H1 (cell line): ENCODE results near the gene RAB25. TPM values are rescaled to one million over a fixed set of nuclear protein-coding genes. Genes with fewer than 3 reads are reported as not detected.

ENCODE experiments used
- CTCF ChIA-PET: fragments of 300-600 bp; sonication (Branson Sonifier 250); formaldehyde crosslinking; loops from one replicate; lab custom pipeline; 2021; ENCODE audit not compliant: partially characterized antibody; lab: Charles Lee
- POLR2A ChIA-PET: fragments of 300-600 bp; sonication (Branson Sonifier 250); formaldehyde crosslinking; loops from one replicate; lab custom pipeline; 2021; ENCODE audit warnings: inconsistent platforms; ENCODE audit not compliant: partially characterized antibody; lab: Charles Lee
- DNase-seq, 2 experiments: peaks; one replicate each; pipeline versions ENCODE4 v3.0.0 to v3.0.0-alpha.2; 2010 to 2022; ENCODE audit warnings: low spot score in 2 of 2, low read depth in 1 of 2, mixed read lengths in 1 of 2
- FAIRE-seq: peaks from 2 replicates; lab custom pipeline; 2011; peaks lifted over from hg19 to GRCh38; lab: Jason Lieb, UNC
- H2AFZ ChIP-seq: 2 replicates; pipeline ENCODE4 v1.8.1; 2012; ENCODE audit warnings: low read length, inconsistent platforms
- H2AK5ac ChIP-seq: 2 replicates; pipeline ENCODE4 v1.6.1; 2013; ENCODE audit warnings: low read depth, low read length
- H2BK120ac ChIP-seq: replicated peaks from 2 replicates; pipeline ENCODE3; 2013; ENCODE audit warnings: low read depth, low read length, inconsistent platforms
- H2BK12ac ChIP-seq: 2 replicates; pipeline ENCODE4 v1.6.1; 2013; ENCODE audit warnings: low read depth, low read length
- H2BK15ac ChIP-seq: 2 replicates; pipeline ENCODE4 v1.6.1; 2013; ENCODE audit warnings: low read length
- H2BK20ac ChIP-seq: 2 replicates; pipeline ENCODE4 v1.6.1; 2013; ENCODE audit warnings: low read length
- H2BK5ac ChIP-seq: 2 replicates; pipeline ENCODE4 v1.6.1; 2013; ENCODE audit warnings: low read depth, low read length
- H3K14ac ChIP-seq: 2 replicates; pipeline ENCODE4 v1.6.1; 2013; ENCODE audit warnings: inconsistent platforms; ENCODE audit not compliant: insufficient read length
- H3K18ac ChIP-seq: 2 replicates; pipeline ENCODE4 v1.6.1; 2013; ENCODE audit warnings: low read length; ENCODE audit errors: extremely low read depth
- H3K23ac ChIP-seq: 2 replicates; pipeline ENCODE4 v1.6.1; 2013; ENCODE audit warnings: inconsistent platforms; ENCODE audit not compliant: insufficient read length
- H3K23me2 ChIP-seq: 2 replicates; pipeline ENCODE4 v1.6.1; 2013; ENCODE audit warnings: low read depth, low read length
- H3K27ac ChIP-seq: 2 replicates; pipeline ENCODE4 v1.6.1; 2011; ENCODE audit warnings: low read depth, low read length, inconsistent platforms
- H3K27me3 ChIP-seq, 4 experiments: replicated peaks in 1 of 4; 1 replicate in 1 of 4; 2 replicates in 3 of 4; pipeline versions ENCODE4 v1.6.1 to v1.8.1; 2011 to 2013; ENCODE audit warnings: low read length in 3 of 4, mild to moderate bottlenecking in 3 of 4, inconsistent platforms in 2 of 4, mixed read lengths in 2 of 4, moderate library complexity in 1 of 4; ENCODE audit not compliant: control insufficient read depth in 3 of 4, insufficient read depth in 3 of 4; ENCODE audit errors: extremely low read depth in 1 of 4
- H3K36me3 ChIP-seq, 4 experiments: 2 replicates each; pipeline versions ENCODE4 v1.6.1 to v1.8.1; 2011 to 2013; ENCODE audit warnings: mild to moderate bottlenecking in 4 of 4, low read length in 3 of 4, moderate library complexity in 2 of 4, control low read depth in 1 of 4, inconsistent platforms in 1 of 4; ENCODE audit not compliant: insufficient read depth in 4 of 4, control insufficient read depth in 2 of 4
- H3K4ac ChIP-seq: replicated peaks from 2 replicates; pipeline ENCODE3; 2013; ENCODE audit warnings: low read length, low read depth, mixed read lengths, inconsistent platforms; ENCODE audit not compliant: insufficient read length
- H3K4me1 ChIP-seq, 4 experiments: replicated peaks in 1 of 4; 1 replicate in 1 of 4; 2 replicates in 3 of 4; pipeline versions ENCODE4 v1.6.1 to v1.8.1; 2011 to 2013; ENCODE audit warnings: low read length in 3 of 4, inconsistent platforms in 2 of 4, mixed read lengths in 1 of 4; ENCODE audit not compliant: insufficient read depth in 4 of 4, control insufficient read depth in 3 of 4
- H3K4me2 ChIP-seq, 2 experiments: 2 replicates each; pipeline versions ENCODE4 v1.6.1 to v1.8.1; 2011 to 2013; ENCODE audit warnings: low read depth in 2 of 2, low read length in 2 of 2, control low read depth in 1 of 2, inconsistent platforms in 1 of 2, mild to moderate bottlenecking in 1 of 2; ENCODE audit not compliant: insufficient read depth in 1 of 2
- H3K4me3 ChIP-seq, 4 experiments: fragments of 200-600, 300-600 bp in 1 of 4; sonication (generic), shearing (Covaris generic), sonication (Bioruptor Twin) in 1 of 4; 2 replicates each; pipeline versions ENCODE4 v1.5.1 to v1.8.1; 2011 to 2016; ENCODE audit warnings: low read length in 4 of 4, low read depth in 3 of 4, control low read depth in 2 of 4, inconsistent platforms in 2 of 4, mild to moderate bottlenecking in 2 of 4, mixed read lengths in 1 of 4, moderate library complexity in 1 of 4; ENCODE audit not compliant: insufficient read depth in 2 of 4; ENCODE audit errors: extremely low read depth in 1 of 4
- H3K56ac ChIP-seq: replicated peaks from 2 replicates; pipeline ENCODE3; 2013; ENCODE audit warnings: low read depth, mild to moderate bottlenecking, mixed read lengths, low read length, inconsistent platforms; ENCODE audit not compliant: insufficient read length
- H3K79me1 ChIP-seq: 2 replicates; pipeline ENCODE4 v1.6.1; 2013; ENCODE audit warnings: low read depth, low read length, control low read depth
- H3K79me2 ChIP-seq, 2 experiments: 2 replicates each; pipeline versions ENCODE4 v1.6.1 to v1.8.1; 2012 to 2013; ENCODE audit warnings: low read length in 2 of 2, mild to moderate bottlenecking in 2 of 2, inconsistent platforms in 1 of 2; ENCODE audit not compliant: insufficient read depth in 2 of 2, control insufficient read depth in 1 of 2
- H3K9ac ChIP-seq, 4 experiments: replicated peaks in 1 of 4; 1 replicate in 1 of 4; 2 replicates in 3 of 4; pipeline versions ENCODE4 v1.6.1 to v1.8.1; 2011 to 2013; ENCODE audit warnings: low read depth in 3 of 4, low read length in 3 of 4, control low read depth in 2 of 4, mild to moderate bottlenecking in 2 of 4, moderate library complexity in 2 of 4, inconsistent platforms in 1 of 4; ENCODE audit errors: extremely low read depth in 1 of 4
- H3K9me3 ChIP-seq, 2 experiments: 2 replicates each; pipeline versions ENCODE4 v1.6.1 to v1.8.1; 2012 to 2013; ENCODE audit warnings: mild to moderate bottlenecking in 2 of 2, moderate library complexity in 2 of 2, control low read depth in 1 of 2, inconsistent platforms in 1 of 2, low read depth in 1 of 2, low read length in 1 of 2, mixed read lengths in 1 of 2; ENCODE audit not compliant: insufficient read depth in 2 of 2
- H4K20me1 ChIP-seq, 2 experiments: replicated peaks in 1 of 2; 2 replicates each; pipeline versions ENCODE3 to v1.8.1; 2011 to 2013; ENCODE audit warnings: inconsistent platforms in 2 of 2, low read length in 2 of 2, mild to moderate bottlenecking in 1 of 2; ENCODE audit not compliant: insufficient read depth in 2 of 2, control insufficient read depth in 1 of 2
- H4K5ac ChIP-seq: 2 replicates; pipeline ENCODE4 v1.6.1; 2013; ENCODE audit warnings: low read length, low read depth, mixed read lengths, inconsistent platforms; ENCODE audit not compliant: insufficient read length
- H4K8ac ChIP-seq: 2 replicates; pipeline ENCODE4 v1.8.0; 2013; ENCODE audit warnings: mild to moderate bottlenecking, moderate library complexity, low read length, inconsistent platforms; ENCODE audit not compliant: insufficient read depth; ENCODE audit errors: extremely low read depth
- H4K91ac ChIP-seq: replicated peaks from 2 replicates; pipeline ENCODE3; 2013; ENCODE audit warnings: low read length, mixed read lengths, inconsistent platforms; ENCODE audit not compliant: insufficient read length
- BCL11A ChIP-seq, 2 experiments: IDR thresholded peaks; one replicate each; pipeline ENCODE4 v1.6.1; 2011; ENCODE audit warnings: low read depth in 2 of 2, low read length in 2 of 2, mild to moderate bottlenecking in 2 of 2
- E2F6 ChIP-seq: IDR thresholded peaks from 2 replicates; pipeline ENCODE4 v1.6.1; 2012; ENCODE audit warnings: inconsistent platforms
- HDAC2 ChIP-seq, 2 experiments: fragments of 300-600 bp in 1 of 2; sonication (generic) in 1 of 2; IDR thresholded peaks; 2 replicates each; pipeline ENCODE4 v1.6.1; 2011 to 2012; ENCODE audit warnings: low read depth in 2 of 2, low read length in 2 of 2, mild to moderate bottlenecking in 2 of 2, moderate library complexity in 2 of 2, borderline replicate concordance in 1 of 2, inconsistent platforms in 1 of 2
- JUN ChIP-seq: IDR thresholded peaks from 2 replicates; pipeline ENCODE4 v1.6.1; 2011; ENCODE audit warnings: low read depth, mild to moderate bottlenecking, improper control_type of control experiment, low read length
- SAP30 ChIP-seq: fragments of 300-600 bp; sonication (generic); IDR thresholded peaks from 2 replicates; pipeline ENCODE4 v1.7.1; 2012; ENCODE audit warnings: low read length, moderate library complexity, mild to moderate bottlenecking, inconsistent platforms; ENCODE audit not compliant: insufficient read depth, insufficient replicate concordance
- SIN3A ChIP-seq, 2 experiments: IDR thresholded peaks in 1 of 2; conservative IDR thresholded peaks in 1 of 2; 2 replicates each; pipeline ENCODE4 v1.6.1; 2011 to 2012; ENCODE audit warnings: low read length in 2 of 2, improper control_type of control experiment in 1 of 2, low read depth in 1 of 2, mild to moderate bottlenecking in 1 of 2
- SIX5 ChIP-seq: IDR thresholded peaks from 2 replicates; pipeline ENCODE4 v1.6.1; 2011; ENCODE audit warnings: mild to moderate bottlenecking, low read depth, low read length
- SP4 ChIP-seq: IDR thresholded peaks from 2 replicates; pipeline ENCODE4 v1.6.1; 2012; ENCODE audit warnings: low read length, inconsistent platforms
- TCF12 ChIP-seq: IDR thresholded peaks from 2 replicates; pipeline ENCODE4 v1.6.1; 2011; ENCODE audit warnings: low read depth, mild to moderate bottlenecking, low read length
- WGBS, 2 experiments: shearing (Covaris generic) in 1 of 2; methylation state at CpG; one replicate each; pipeline versions ENCODE4 v1.1.6 to v1.1.7; 2013 to 2015; ENCODE audit warnings: low lambda C conversion rate in 2 of 2, mixed read lengths in 2 of 2, inconsistent platforms in 1 of 2, low coverage in 1 of 2, missing lambda C conversion rate in 1 of 2; ENCODE audit not compliant: insufficient replicate concordance in 2 of 2, insufficient coverage in 1 of 2, insufficient read length in 1 of 2; ENCODE audit errors: extremely low coverage in 1 of 2, missing lambda C conversion rate in 1 of 2; 5-methylcytosine and 5-hydroxymethylcytosine counted together
- polyA plus RNA-seq, 7 experiments: library from polyadenylated mRNA; depleted of rRNA in 3 of 7; stranded (reverse) in 5 of 7; unstranded in 2 of 7; fragments of >200 nt in 5 of 7; fragments of 200-250 nt in 2 of 7; gene quantifications; 1 replicate in 5 of 7; 2 replicates in 1 of 7; 4 replicates in 1 of 7; pipeline versions ENCODE4 v1.2.1 to v1.2.3, GENCODE V29; 2011 to 2013; ENCODE audit warnings: missing spikeins in 2 of 7, mixed read lengths in 2 of 7
- total RNA-seq: library from RNA; stranded (reverse); fragmentation: NEBNext Ultra II Directional; extraction: Animal tissue kit (Norgen Biotek cat#: 25700); gene quantifications from 2 replicates; pipeline ENCODE4 v1.2.1, GENCODE V29; 2021

Gene RAB25
- total and polyA plus RNA-seq, 2 of the 8 experiments (the other 6 are each of a cell fraction or from before 2014, with no cell fraction given): 34.8 to 98.2 TPM

GRCh38 chr1:156104065-156104810 is 43.3 kb downstream of the RAB25 start:
- Histone ChIP-seq H3K9me3 (no peaks in the 10 kb centered on the region), H2AK5ac (peak overlapping the region; percentile 99), H3K14ac (no peak overlapping the region), H3K27me3 (no peaks in the 10 kb centered on the region; a peak in 1 of 7 replicates), H3K23ac (no peak overlapping the region), H4K8ac (peak overlapping the region; percentile 82; the same call in 1 of the 2 replicates), H2BK5ac (peak overlapping the region; percentile 98), H3K4me3 (no peak overlapping the region; a peak in 1 of 8 replicates), H3K4me2 (peak overlapping the region in 1 of 2 experiments; percentile 79; a peak in 2 of 4 replicates), H2AFZ (no peak overlapping the region), H2BK120ac (no peak overlapping the region)
- TF ChIP-seq JUN (no peak), SIX5 (no peak), HDAC2 (IDR thresholded peaks at IDR 0.05; ENCODE audit: borderline replicate concordance in 1 of 2, low read depth in 2 of 2, low read length in 2 of 2) (no peak), TCF12 (no peak), SAP30 (no peak), BCL11A (IDR thresholded peaks at IDR 0.05; ENCODE audit: low read depth in 2 of 2, low read length in 2 of 2) (no peak), E2F6 (no peak), SP4 (no peak), SIN3A (conservative IDR thresholded peaks at IDR 0.05 in 1 of 2, IDR thresholded peaks at IDR 0.05 in 1 of 2; ENCODE audit: low read depth in 1 of 2, low read length in 2 of 2) (no peak)
- TF ChIP-seq, all 59 proteins: peak for 0
- Histone ChIP-seq H4K5ac (no peak overlapping the region), H3K4ac (no peak overlapping the region), H4K91ac (peak overlapping the region; percentile 40), H2BK15ac (peak overlapping the region; percentile 94), H3K18ac (peak overlapping the region; percentile 55), H3K79me1 (peaks cover 4% of the 10 kb centered on the region; the same call in 1 of the 2 replicates), H3K4me1 (peaks cover 10 to 37% (median 32%) of the 10 kb centered on the region in 4 experiments), H2BK12ac (peak overlapping the region; percentile 97), H3K27ac (peak overlapping the region; percentile 76), H3K9ac (peak overlapping the region in 2 of 4 experiments; percentile 34 to 36; a peak in 2 of 7 replicates), H3K79me2 (no peaks in the 10 kb centered on the region), H3K23me2 (peaks cover 7% of the 10 kb centered on the region; the same call in 1 of the 2 replicates), H3K36me3 (no peaks in the 10 kb centered on the region), H4K20me1 (peaks cover 0 to 4% of the 10 kb centered on the region in 2 experiments), H3K56ac (no peak overlapping the region), H2BK20ac (peak overlapping the region; percentile 98)
- 85% methylated on average over 15 of the region's 15 CpGs; no CpG with 5 or more reads in 1 of the 2 experiments for WGBS, 2 experiments
- ChIA-PET POLR2A (interaction anchor here (0.8 to 29.6 kb wide), 7 partner anchors 9 to 142 kb away, joined by 3 to 763 read pairs (median 3); partner anchors contain the start of genes LMNA and MEX3A), CTCF (interaction anchor here (0.7 to 29.5 kb wide), 6 partner anchors 8 to 120 kb away, joined by 3 to 1994 read pairs (median 38); partner anchors contain the start of genes LMNA and MEX3A)
- no peak for FAIRE-seq
- no peak for DNase-seq
